GM21447 (cell line): ENCODE measurements around the gene REPS2.

Source experiments
- ATAC-seq: cut with Tn5 transposase; IDR thresholded peaks from one replicate; pipeline ENCODE4 v1.9.1; 2021; ENCODE audit not compliant: unreplicated experiment

REPS2 gene

GRCh38 chrX:16997313-16997712 is 50.9 kb downstream of the REPS2 start:
- ATAC-seq: no peak

- ATAC-seq: no peak
Observed at GRCh38 chrX:16999275-16999674, 52.8 kb downstream of the REPS2 start.

GRCh38 chrX:17000751-17001150 is 54.3 kb downstream of the REPS2 start:
- no peak for ATAC-seq

GRCh38 chrX:17005712-17006368 is 59.4 kb downstream of the REPS2 start:
- no peak for ATAC-seq

GRCh38 chrX:17007134-17007768 is 60.8 kb downstream of the REPS2 start:
- no peak for ATAC-seq

GRCh38 chrX:17009856-17010625 is 63.6 kb downstream of the REPS2 start:
- ATAC-seq: no peak

- no peak for ATAC-seq
Observed at GRCh38 chrX:17012465-17012864, 66.0 kb downstream of the REPS2 start.

- no peak for ATAC-seq
Observed at GRCh38 chrX:17014216-17014615, 67.8 kb downstream of the REPS2 start.

GRCh38 chrX:17017134-17017533 is 70.7 kb downstream of the REPS2 start:
- ATAC-seq: no peak

GRCh38 chrX:17020356-17020755 is 73.9 kb downstream of the REPS2 start:
- no peak for ATAC-seq

GRCh38 chrX:17020851-17021821 is 74.7 kb downstream of the REPS2 start:
- ATAC-seq: no peak

- no peak for ATAC-seq
Observed at GRCh38 chrX:17021851-17022604, 75.6 kb downstream of the REPS2 start.

GRCh38 chrX:17023661-17024060 is 77.2 kb downstream of the REPS2 start:
- ATAC-seq: no peak

GRCh38 chrX:17024886-17025285 is 78.4 kb downstream of the REPS2 start:
- ATAC-seq: no peak

- no peak for ATAC-seq
Observed at GRCh38 chrX:17025621-17026302, 79.3 kb downstream of the REPS2 start.

GRCh38 chrX:17027931-17028330 is 81.5 kb downstream of the REPS2 start:
- ATAC-seq: no peak

- ATAC-seq: no peak
Observed at GRCh38 chrX:17028356-17028755, 81.9 kb downstream of the REPS2 start.

- ATAC-seq: no peak
Observed at GRCh38 chrX:17030092-17030491, 83.6 kb downstream of the REPS2 start.

GRCh38 chrX:17030580-17031270 is 84.3 kb downstream of the REPS2 start:
- ATAC-seq: no peak
